CD8-positive, alpha-beta memory T cell (primary cell): ENCODE measurements around the gene SLC6A19. TPM values are rescaled to one million over a fixed set of nuclear protein-coding genes. Genes with fewer than 3 reads are reported as not detected.
A peak's percentile ranks its signal among the peaks of the same experiment; 100 is the strongest.

ENCODE experiments used
- CTCF ChIA-PET: fragments of 350-600 bp; sonication (Branson Sonifier 250); formaldehyde crosslinking; loops from one replicate; lab custom pipeline; 2021; ENCODE audit warnings: antibody characterized with exemption; lab: Charles Lee
- POLR2A ChIA-PET: fragments of 350-600 bp; sonication (Branson Sonifier 250); formaldehyde crosslinking; loops from one replicate; lab custom pipeline; 2021; ENCODE audit warnings: antibody characterized with exemption; lab: Charles Lee
- DNase-seq, 5 donors: peaks; one replicate each; pipeline versions ENCODE4 v3.0.0 to v3.0.0-alpha.2; 2020 to 2022; ENCODE audit warnings: mixed read lengths in 1 of 5
- H3K27ac ChIP-seq: one replicate; pipeline ENCODE4 v1.7.0; 2013; ENCODE audit warnings: low read depth, mild to moderate bottlenecking, low read length, moderate library complexity
- H3K27me3 ChIP-seq: 2 replicates; pipeline ENCODE4 v1.7.0; 2013; ENCODE audit warnings: low read length, mild to moderate bottlenecking; ENCODE audit not compliant: insufficient read depth, poor library complexity, severe bottlenecking
- H3K36me3 ChIP-seq: 2 replicates; pipeline ENCODE4 v1.7.0; 2013; ENCODE audit warnings: mild to moderate bottlenecking, low read length, moderate library complexity; ENCODE audit not compliant: insufficient read depth
- H3K4me1 ChIP-seq: 2 replicates; pipeline ENCODE4 v1.7.0; 2013; ENCODE audit warnings: mild to moderate bottlenecking, low read length, moderate library complexity; ENCODE audit not compliant: insufficient read depth
- H3K4me3 ChIP-seq: 2 replicates; pipeline ENCODE4 v1.7.0; 2013; ENCODE audit warnings: mild to moderate bottlenecking, low read length
- H3K9me3 ChIP-seq: 2 replicates; pipeline ENCODE4 v1.7.0; 2013; ENCODE audit warnings: mild to moderate bottlenecking, low read length
- H3K27ac Mint-ChIP-seq, 8 donors: one replicate each; pipeline ENCODE4 v1.8.0; 2020 to 2021; ENCODE audit warnings: mixed read lengths in 8 of 8, mild to moderate bottlenecking in 6 of 8, inconsistent platforms in 3 of 8, moderate library complexity in 3 of 8
- H3K27me3 Mint-ChIP-seq, 2 donors: one replicate each; pipeline ENCODE4 v1.8.0; 2020 to 2021; ENCODE audit warnings: mixed read lengths in 2 of 2, mild to moderate bottlenecking in 1 of 2, moderate library complexity in 1 of 2
- H3K36me3 Mint-ChIP-seq, 3 donors: one replicate each; pipeline ENCODE4 v1.8.0; 2020 to 2021; ENCODE audit warnings: mixed read lengths in 3 of 3, inconsistent platforms in 1 of 3, mild to moderate bottlenecking in 1 of 3
- H3K4me1 Mint-ChIP-seq, 3 donors: one replicate each; pipeline ENCODE4 v1.8.0; 2020 to 2021; ENCODE audit warnings: mixed read lengths in 3 of 3, inconsistent platforms in 1 of 3, mild to moderate bottlenecking in 1 of 3
- H3K4me3 Mint-ChIP-seq, 7 donors: one replicate each; pipeline ENCODE4 v1.8.0; 2020 to 2021; ENCODE audit warnings: mixed read lengths in 7 of 7, mild to moderate bottlenecking in 6 of 7, moderate library complexity in 4 of 7, inconsistent platforms in 2 of 7
- H3K9me3 Mint-ChIP-seq, 5 donors: one replicate each; pipeline ENCODE4 v1.8.0; 2020 to 2022; ENCODE audit warnings: mixed read lengths in 5 of 5, mild to moderate bottlenecking in 3 of 5, moderate library complexity in 2 of 5, inconsistent platforms in 1 of 5
- polyA plus RNA-seq: library from polyadenylated mRNA; unstranded; fragments of 300-500 nt; fragmentation: Illumina TruSeq; gene quantifications from one replicate; pipeline ENCODE4 v1.2.3, GENCODE V29; 2021
- total RNA-seq, 2 experiments: library from RNA; stranded (reverse); gene quantifications; one replicate each; pipeline ENCODE4 v1.2.3, GENCODE V29; 2021

Gene SLC6A19
- total and polyA plus RNA-seq, 3 experiments from 2014 or later, result not detected

- Mint-ChIP-seq H3K27me3 (peaks cover 0 to 1% of the 10 kb centered on the region in 2 donors), H3K4me1 (peaks cover 14 to 17% (median 15%) of the 10 kb centered on the region in 3 donors), H3K36me3 (no peaks in the 10 kb centered on the region), H3K9me3 (no peaks in the 10 kb centered on the region), H3K27ac (peak overlapping the region in 5 of 8 donors; percentile 13 to 66 (median 17)), H3K4me3 (peak overlapping the region in 6 of 7 donors; percentile 51 to 76 (median 66))
- peak; percentile 9 to 69 (median 44) for DNase-seq
- Histone ChIP-seq H3K36me3 (no peaks in the 10 kb centered on the region), H3K4me3 (peak overlapping the region; percentile 16), H3K4me1 (peaks cover 18% of the 10 kb centered on the region), H3K27me3 (no peaks in the 10 kb centered on the region), H3K9me3 (no peaks in the 10 kb centered on the region), H3K27ac (no peak overlapping the region)
- CTCF ChIA-PET, result interaction anchor here (1.0 kb wide), 1 partner anchor 87 kb away, joined by 4 read pairs; no protein-coding TSS in a partner anchor
- POLR2A ChIA-PET, result no interaction called here
Observed at GRCh38 chr5:1255081-1255561, 53.7 kb downstream of the SLC6A19 start.

- Mint-ChIP-seq H3K36me3 (no peaks in the 10 kb centered on the region), H3K27me3 (no peaks in the 10 kb centered on the region), H3K4me1 (peaks cover 14 to 17% (median 15%) of the 10 kb centered on the region in 3 donors), H3K27ac (no peak overlapping the region), H3K9me3 (no peaks in the 10 kb centered on the region), H3K4me3 (no peak overlapping the region)
- Histone ChIP-seq H3K4me1 (peaks cover 18% of the 10 kb centered on the region), H3K4me3 (no peak overlapping the region), H3K27ac (no peak overlapping the region), H3K9me3 (no peaks in the 10 kb centered on the region), H3K27me3 (no peaks in the 10 kb centered on the region), H3K36me3 (no peaks in the 10 kb centered on the region)
- POLR2A ChIA-PET, result no interaction called here
- DNase-seq, result no peak
- CTCF ChIA-PET, result no interaction called here
Observed at GRCh38 chr5:1256776-1257175, 55.4 kb downstream of the SLC6A19 start.

- Histone ChIP-seq H3K4me1 (peaks cover 18% of the 10 kb centered on the region), H3K36me3 (no peaks in the 10 kb centered on the region), H3K4me3 (no peak overlapping the region), H3K9me3 (no peaks in the 10 kb centered on the region), H3K27ac (no peak overlapping the region), H3K27me3 (no peaks in the 10 kb centered on the region)
- H3K27ac Mint-ChIP-seq, result no peak overlapping the region
- H3K9me3 Mint-ChIP-seq, result no peaks in the 10 kb centered on the region
- ChIA-PET CTCF (no interaction called here), POLR2A (no interaction called here)
- DNase-seq, result no peak
- H3K27me3 Mint-ChIP-seq, result no peaks in the 10 kb centered on the region
- H3K4me1 Mint-ChIP-seq, result peaks cover 15 to 17% (median 15%) of the 10 kb centered on the region in 3 donors
- H3K4me3 Mint-ChIP-seq, result no peak overlapping the region
- H3K36me3 Mint-ChIP-seq, result no peaks in the 10 kb centered on the region
Observed at GRCh38 chr5:1257363-1257762, 56.0 kb downstream of the SLC6A19 start.

- Histone ChIP-seq H3K36me3 (no peaks in the 10 kb centered on the region), H3K9me3 (no peaks in the 10 kb centered on the region), H3K27me3 (no peaks in the 10 kb centered on the region), H3K4me3 (no peak overlapping the region), H3K27ac (no peak overlapping the region), H3K4me1 (peaks cover 18% of the 10 kb centered on the region)
- ChIA-PET POLR2A (no interaction called here), CTCF (no interaction called here)
- no peak overlapping the region for H3K27ac Mint-ChIP-seq
- H3K36me3 Mint-ChIP-seq, result no peaks in the 10 kb centered on the region
- H3K9me3 Mint-ChIP-seq, result no peaks in the 10 kb centered on the region
- DNase-seq, result no peak
- H3K4me1 Mint-ChIP-seq, result peaks cover 15 to 17% (median 15%) of the 10 kb centered on the region in 3 donors
- H3K27me3 Mint-ChIP-seq, result no peaks in the 10 kb centered on the region
- H3K4me3 Mint-ChIP-seq, result no peak overlapping the region
Observed at GRCh38 chr5:1257841-1258240, 56.4 kb downstream of the SLC6A19 start.

GRCh38 chr5:1259806-1260480 is 58.5 kb downstream of the SLC6A19 start:
- no peak overlapping the region for H3K27ac ChIP-seq
- ChIA-PET POLR2A (no interaction called here), CTCF (no interaction called here)
- no peaks in the 10 kb centered on the region for H3K27me3 ChIP-seq
- Mint-ChIP-seq H3K4me3 (no peak overlapping the region), H3K27ac (no peak overlapping the region), H3K27me3 (no peaks in the 10 kb centered on the region), H3K4me1 (peaks cover 10 to 11% (median 10%) of the 10 kb centered on the region in 3 donors), H3K9me3 (no peaks in the 10 kb centered on the region), H3K36me3 (no peaks in the 10 kb centered on the region)
- H3K4me3 ChIP-seq, result no peak overlapping the region
- H3K36me3 ChIP-seq, result no peaks in the 10 kb centered on the region
- no peaks in the 10 kb centered on the region for H3K9me3 ChIP-seq
- DNase-seq, result no peak
- peaks cover 10% of the 10 kb centered on the region for H3K4me1 ChIP-seq

GRCh38 chr5:1261643-1262042 is 60.2 kb downstream of the SLC6A19 start:
- H3K27ac ChIP-seq, result no peak overlapping the region
- POLR2A ChIA-PET, result no interaction called here
- Mint-ChIP-seq H3K27me3 (no peaks in the 10 kb centered on the region), H3K9me3 (no peaks in the 10 kb centered on the region), H3K27ac (no peak overlapping the region), H3K36me3 (no peaks in the 10 kb centered on the region), H3K4me1 (peaks cover 0 to 1% (median 0%) of the 10 kb centered on the region in 3 donors), H3K4me3 (no peak overlapping the region)
- H3K4me3 ChIP-seq, result no peak overlapping the region
- no peaks in the 10 kb centered on the region for H3K4me1 ChIP-seq
- H3K27me3 ChIP-seq, result no peaks in the 10 kb centered on the region
- DNase-seq, result no peak
- no peaks in the 10 kb centered on the region for H3K36me3 ChIP-seq
- no peaks in the 10 kb centered on the region for H3K9me3 ChIP-seq
- CTCF ChIA-PET, result no interaction called here

GRCh38 chr5:1262381-1262780 is 61.0 kb downstream of the SLC6A19 start:
- no peaks in the 10 kb centered on the region for H3K27me3 ChIP-seq
- H3K4me1 Mint-ChIP-seq, result peaks cover 0 to 1% (median 0%) of the 10 kb centered on the region in 3 donors
- no peaks in the 10 kb centered on the region for H3K4me1 ChIP-seq
- ChIA-PET CTCF (no interaction called here), POLR2A (no interaction called here)
- no peaks in the 10 kb centered on the region for H3K36me3 ChIP-seq
- H3K9me3 ChIP-seq, result no peaks in the 10 kb centered on the region
- H3K27ac ChIP-seq, result no peak overlapping the region
- no peaks in the 10 kb centered on the region for H3K27me3 Mint-ChIP-seq
- no peak overlapping the region for H3K4me3 Mint-ChIP-seq
- no peaks in the 10 kb centered on the region for H3K9me3 Mint-ChIP-seq
- no peaks in the 10 kb centered on the region for H3K36me3 Mint-ChIP-seq
- no peak overlapping the region for H3K27ac Mint-ChIP-seq
- DNase-seq, result no peak
- H3K4me3 ChIP-seq, result no peak overlapping the region

GRCh38 chr5:1264211-1264610 is 62.8 kb downstream of the SLC6A19 start:
- Histone ChIP-seq H3K27me3 (no peaks in the 10 kb centered on the region), H3K36me3 (no peaks in the 10 kb centered on the region), H3K4me1 (peaks cover 10% of the 10 kb centered on the region), H3K9me3 (no peaks in the 10 kb centered on the region), H3K27ac (no peak overlapping the region), H3K4me3 (no peak overlapping the region)
- ChIA-PET POLR2A (no interaction called here), CTCF (no interaction called here)
- Mint-ChIP-seq H3K27me3 (no peaks in the 10 kb centered on the region), H3K4me3 (no peak overlapping the region), H3K9me3 (no peaks in the 10 kb centered on the region), H3K4me1 (peaks cover 10 to 12% (median 11%) of the 10 kb centered on the region in 3 donors), H3K36me3 (no peaks in the 10 kb centered on the region), H3K27ac (no peak overlapping the region)
- DNase-seq, result no peak
